Sigmoid colon (tissue), 7 donors: ENCODE results near the gene LPCAT1. TPM values are rescaled to one million over a fixed set of nuclear protein-coding genes. Genes with fewer than 3 reads are reported as not detected.

Source experiments
- DNase-seq: peaks from one replicate; pipeline ENCODE4 v3.0.0-alpha.2; 2019
- H3K27ac ChIP-seq, 4 donors: fragments of 200-600 bp; sonication (generic); one replicate each; pipeline ENCODE4 v1.5.1; 2016 to 2019; ENCODE audit warnings: mild to moderate bottlenecking in 1 of 4
- H3K27me3 ChIP-seq, 3 donors: fragments of 200-600 bp; sonication (generic); one replicate each; pipeline ENCODE4 v1.5.1; 2019; ENCODE audit warnings: mild to moderate bottlenecking in 1 of 3
- H3K36me3 ChIP-seq, 4 donors: fragments of 200-600 bp; sonication (generic); one replicate each; pipeline ENCODE4 v1.5.1; 2016 to 2019
- H3K4me1 ChIP-seq, 4 donors: fragments of 200-600 bp; sonication (generic); one replicate each; pipeline ENCODE4 v1.5.1; 2017 to 2019
- H3K4me3 ChIP-seq, 4 donors: fragments of 200-600 bp; sonication (generic); one replicate each; pipeline ENCODE4 v1.5.1; 2017 to 2019; ENCODE audit warnings: mild to moderate bottlenecking in 2 of 4, moderate library complexity in 1 of 4
- H3K9me3 ChIP-seq, 4 donors: fragments of 200-600 bp in 3 of 4; sonication (generic) in 3 of 4; one replicate each; pipeline versions ENCODE4 v1.5.1 to v1.6.1; 2013 to 2019
- CTCF ChIP-seq, 4 experiments: fragments of 450-650 bp in 3 of 4; fragments of 200-600 bp in 1 of 4; IDR thresholded peaks; one replicate each; pipeline ENCODE4 v1.5.1; 2016 to 2019; ENCODE audit warnings: antibody characterized with exemption in 4 of 4, mild to moderate bottlenecking in 3 of 4, moderate library complexity in 2 of 4
- EP300 ChIP-seq, 4 donors: sonication (generic); formaldehyde crosslinking; IDR thresholded peaks; one replicate each; pipeline ENCODE4 v1.6.1; 2017; ENCODE audit warnings: antibody characterized with exemption in 4 of 4
- POLR2A ChIP-seq, 2 donors: fragments of 450-650 bp; IDR thresholded peaks; one replicate each; pipeline ENCODE4 v1.6.1; 2016; ENCODE audit warnings: antibody characterized with exemption in 2 of 2, mild to moderate bottlenecking in 2 of 2, moderate library complexity in 2 of 2
- POLR2AphosphoS5 ChIP-seq, 4 donors: sonication (generic); formaldehyde crosslinking; IDR thresholded peaks; one replicate each; pipeline ENCODE4 v1.6.1; 2017; ENCODE audit warnings: antibody characterized with exemption in 4 of 4
- WGBS, 2 donors: extraction: QIAGEN DNeasy Blood & Tissue Kit; methylation state at CpG; one replicate each; pipeline ENCODE4 v1.1.7; 2013; 5-methylcytosine and 5-hydroxymethylcytosine counted together
- intact Hi-C: fragments of 100-400 bp; cut with DNase I; formaldehyde crosslinking; loops from one replicate; pipeline ENCODE4 v1.15.1; 2023
- polyA plus RNA-seq, 3 donors: library from polyadenylated mRNA; stranded (reverse); fragments of 200-250 nt; gene quantifications; one replicate each; pipeline ENCODE4 v1.2.3, GENCODE V29; 2013
- total RNA-seq, 4 donors: library from RNA; depleted of rRNA; stranded (reverse); fragments of >200 nt; gene quantifications; one replicate each; pipeline ENCODE4 v1.1.0, GENCODE V29; 2016
- donor health status: healthy with polysubstance abuse.
- donor health status: Bipolar disorder and iron deficiency.
- donor health status: healthy.

The LPCAT1 gene
- total and polyA plus RNA-seq, 7 donors = 4.2 to 35.1 (median 22.2) TPM

GRCh38 chr5:1553539-1554409, 30.0 kb upstream of the LPCAT1 start:
- Histone ChIP-seq H3K27ac (no peak overlapping the region), H3K4me1 (no peaks in the 10 kb centered on the region), H3K9me3 (no peaks in the 10 kb centered on the region), H3K4me3 (no peak overlapping the region), H3K27me3 (peaks cover 0 to 21% (median 0%) of the 10 kb centered on the region in 3 donors), H3K36me3 (no peaks in the 10 kb centered on the region)
- peak; percentile 58 for DNase-seq
- 91% methylated on average over 21 of the region's 21 CpGs for WGBS, 2 donors
- TF ChIP-seq POLR2A (IDR thresholded peaks at IDR 0.05) = no peak
- no peak for TF ChIP-seq EP300 (IDR thresholded peaks at IDR 0.05)
- no peak for TF ChIP-seq CTCF (IDR thresholded peaks at IDR 0.05)
- TF ChIP-seq POLR2AphosphoS5 (IDR thresholded peaks at IDR 0.05) = no peak
- intact Hi-C loops = no loop called here

GRCh38 chr5:1552521-1553255, 28.9 kb upstream of the LPCAT1 start:
- no peaks in the 10 kb centered on the region for H3K36me3 ChIP-seq
- H3K9me3 ChIP-seq = no peaks in the 10 kb centered on the region
- peak; percentile 85 for DNase-seq
- intact Hi-C loops = no loop called here
- H3K27me3 ChIP-seq = peaks cover 0 to 26% (median 0%) of the 10 kb centered on the region in 3 donors
- peak overlapping the region in 1 of 4 donors; percentile 15 for H3K4me3 ChIP-seq
- H3K27ac ChIP-seq = no peak overlapping the region
- no peaks in the 10 kb centered on the region for H3K4me1 ChIP-seq
- TF ChIP-seq POLR2A (IDR thresholded peaks at IDR 0.05) (no peak), POLR2AphosphoS5 (IDR thresholded peaks at IDR 0.05) (peak in 2 of 4 donors; percentile 21 to 27)
- WGBS, 2 donors = 74 to 82% methylated on average over 33 of the region's 33 CpGs

- no peak overlapping the region for H3K4me3 ChIP-seq
These were observed 27.9 kb upstream of the LPCAT1 start for GRCh38 chr5:1551426-1552301.

GRCh38 chr5:1550287-1551076, 26.7 kb upstream of the LPCAT1 start:
- H3K4me1 ChIP-seq = no peaks in the 10 kb centered on the region
- no peak overlapping the region for H3K4me3 ChIP-seq
- intact Hi-C loops = no loop called here
- no peaks in the 10 kb centered on the region for H3K9me3 ChIP-seq
- H3K27ac ChIP-seq = no peak overlapping the region
- H3K27me3 ChIP-seq = peaks cover 0 to 20% (median 0%) of the 10 kb centered on the region in 3 donors
- H3K36me3 ChIP-seq = no peaks in the 10 kb centered on the region
- peak; percentile 34 for DNase-seq
- TF ChIP-seq EP300 (IDR thresholded peaks at IDR 0.05) = no peak
- TF ChIP-seq CTCF (IDR thresholded peaks at IDR 0.05) = no peak
- no peak for TF ChIP-seq POLR2AphosphoS5 (IDR thresholded peaks at IDR 0.05)
- TF ChIP-seq POLR2A (IDR thresholded peaks at IDR 0.05) = no peak
- 90 to 94% methylated on average over 17 of the region's 17 CpGs for WGBS, 2 donors

More at GRCh38 chr5:1551426-1552301, 27.9 kb upstream of the LPCAT1 start:
- intact Hi-C loops = no loop called here
- Histone ChIP-seq H3K4me1 (no peaks in the 10 kb centered on the region), H3K27me3 (peaks cover 0 to 26% (median 0%) of the 10 kb centered on the region in 3 donors), H3K27ac (no peak overlapping the region), H3K9me3 (no peaks in the 10 kb centered on the region), H3K36me3 (no peaks in the 10 kb centered on the region)
- WGBS, 2 donors = 91 to 92% methylated on average over 32 of the region's 32 CpGs
- no peak for TF ChIP-seq POLR2A (IDR thresholded peaks at IDR 0.05)
- DNase-seq = peak; percentile 37

- WGBS, 2 donors = 46 to 82% methylated on average over 16 of the region's 16 CpGs
- no peak for DNase-seq
- Histone ChIP-seq H3K9me3 (no peaks in the 10 kb centered on the region), H3K36me3 (no peaks in the 10 kb centered on the region), H3K4me3 (no peak overlapping the region), H3K27me3 (peaks cover 0 to 20% (median 0%) of the 10 kb centered on the region in 3 donors), H3K4me1 (no peaks in the 10 kb centered on the region), H3K27ac (no peak overlapping the region)
- intact Hi-C loops = no loop called here
- TF ChIP-seq CTCF (IDR thresholded peaks at IDR 0.05) (no peak), POLR2AphosphoS5 (IDR thresholded peaks at IDR 0.05) (no peak), EP300 (IDR thresholded peaks at IDR 0.05) (no peak), POLR2A (IDR thresholded peaks at IDR 0.05) (no peak)
These were observed 25.8 kb upstream of the LPCAT1 start for GRCh38 chr5:1549475-1550030.
